Umbilical cord (tissue), 2 donors: ENCODE data around the gene ASTN2. TPM values are rescaled to one million over a fixed set of nuclear protein-coding genes. Genes with fewer than 3 reads are reported as not detected.

Experiments used
- DNase-seq: peaks from one replicate; pipeline ENCODE4 v3.0.0-alpha.2; 2015; ENCODE audit warnings: low spot score
- total RNA-seq: library from RNA; depleted of rRNA; stranded (reverse); fragments of >200 nt; gene quantifications from one replicate; pipeline ENCODE4 v1.2.3, GENCODE V29; 2014; ENCODE audit warnings: low replicate concordance; ENCODE audit not compliant: insufficient read depth

ASTN2 gene
- total RNA-seq, 1 donor from 2014 or later: 7.0 TPM

DNA sequence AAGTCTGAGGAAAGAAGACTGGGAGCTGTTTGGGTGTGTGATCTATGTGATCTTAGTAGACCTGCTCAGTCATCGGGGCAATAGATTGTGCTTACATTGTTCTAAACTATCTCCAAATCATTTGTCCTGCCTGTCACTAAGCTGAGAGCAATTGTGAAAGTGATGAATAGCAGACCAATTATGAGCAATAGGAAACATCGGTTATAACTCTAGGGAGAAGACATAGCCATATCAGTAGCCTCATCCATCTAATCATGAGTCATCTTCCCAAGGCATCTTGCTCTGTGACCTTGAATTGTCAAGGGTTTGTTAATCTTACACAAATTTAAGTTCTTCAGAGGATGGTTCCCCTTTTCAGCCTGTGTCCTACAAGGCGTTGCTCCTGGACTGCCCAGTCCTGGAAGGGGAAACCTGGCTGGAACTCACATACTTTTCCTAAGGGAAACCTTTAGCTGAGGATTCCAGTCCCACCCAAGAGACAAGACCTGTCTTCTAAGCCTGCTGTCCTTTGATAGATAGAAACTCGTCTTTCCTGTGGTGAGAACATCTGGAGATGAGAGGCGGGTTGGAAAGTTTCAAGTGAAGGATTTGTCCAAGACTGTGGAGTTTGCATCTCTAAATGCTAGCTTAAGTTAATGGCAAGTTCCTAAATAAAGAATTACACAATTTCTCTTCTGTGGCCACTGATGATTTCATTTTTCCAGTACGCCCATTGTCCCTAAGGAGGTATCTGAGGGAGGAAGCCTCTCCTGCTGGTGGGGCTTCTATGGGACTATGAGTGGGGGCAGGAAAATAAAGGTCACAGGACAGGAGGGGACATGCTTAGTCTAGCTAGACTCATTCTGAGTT, 781.6 kb downstream of the ASTN2 start:
- DNase-seq: no peak

GRCh38 chr9:116629634-116630033, 785.2 kb downstream of the ASTN2 start:
- DNase-seq: no peak

DNA sequence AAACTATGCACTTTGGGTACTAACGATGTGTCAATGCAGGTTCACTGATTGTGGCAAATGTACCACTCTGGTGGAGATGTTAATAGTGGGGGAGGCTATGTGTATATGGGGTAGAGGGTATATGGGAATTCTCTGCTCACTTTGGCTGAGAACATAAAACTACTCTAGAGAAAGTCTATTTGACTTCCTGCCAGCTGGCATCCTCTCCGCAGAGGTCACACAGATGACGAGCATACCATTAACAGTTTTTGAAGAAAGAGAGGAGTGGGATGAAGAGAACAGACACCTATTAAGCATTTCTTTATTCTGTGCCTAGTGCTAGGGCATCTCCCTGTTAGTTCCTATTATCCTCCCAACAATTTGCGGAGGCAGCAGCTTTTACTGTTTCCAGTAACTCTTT, 786.1 kb downstream of the ASTN2 start:
- peak; percentile 31 for DNase-seq

DNA sequence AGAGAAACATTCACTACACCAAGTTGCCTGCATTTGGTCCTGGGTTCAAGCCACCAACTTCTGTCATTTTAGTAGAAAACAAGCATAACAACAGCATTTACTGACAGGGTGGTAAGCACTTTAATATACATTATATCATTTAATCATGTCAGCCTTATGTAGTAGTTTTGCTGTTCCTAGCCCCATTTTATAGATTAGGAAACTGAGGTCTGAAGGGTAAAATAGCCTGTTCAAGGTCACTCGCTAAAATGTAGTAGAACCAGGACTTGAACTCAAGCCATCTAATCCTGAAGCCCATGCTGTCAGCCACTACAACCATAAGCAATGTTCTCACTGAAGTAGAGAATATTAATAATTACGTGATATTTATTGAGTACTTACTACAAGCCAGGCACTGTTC, 787.4 kb downstream of the ASTN2 start:
- DNase-seq: no peak

- no peak for DNase-seq
These were observed 788.1 kb downstream of the ASTN2 start for GRCh38 chr9:116626762-116627161.

DNA sequence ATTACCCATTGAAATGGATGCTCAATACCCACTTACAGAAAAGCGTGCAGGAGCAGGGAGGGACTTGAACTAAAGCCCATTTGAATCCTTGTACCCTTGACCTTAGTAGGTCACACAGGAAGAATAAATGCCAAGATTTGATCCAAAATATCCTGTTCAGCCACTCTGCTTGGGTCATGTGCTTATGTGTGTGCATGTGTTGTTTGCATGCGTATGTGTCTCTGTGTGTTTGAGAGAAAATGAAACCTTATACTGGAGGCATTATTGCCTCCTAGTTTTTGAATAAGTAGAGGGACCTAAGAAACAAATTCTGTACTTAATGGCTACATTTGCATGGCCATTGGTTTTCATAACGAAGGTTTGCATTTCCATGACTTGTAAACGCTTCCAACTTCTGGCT, 791.1 kb downstream of the ASTN2 start:
- no peak for DNase-seq

GRCh38 chr9:116617389-116617788, 797.5 kb downstream of the ASTN2 start:
- no peak for DNase-seq

DNA sequence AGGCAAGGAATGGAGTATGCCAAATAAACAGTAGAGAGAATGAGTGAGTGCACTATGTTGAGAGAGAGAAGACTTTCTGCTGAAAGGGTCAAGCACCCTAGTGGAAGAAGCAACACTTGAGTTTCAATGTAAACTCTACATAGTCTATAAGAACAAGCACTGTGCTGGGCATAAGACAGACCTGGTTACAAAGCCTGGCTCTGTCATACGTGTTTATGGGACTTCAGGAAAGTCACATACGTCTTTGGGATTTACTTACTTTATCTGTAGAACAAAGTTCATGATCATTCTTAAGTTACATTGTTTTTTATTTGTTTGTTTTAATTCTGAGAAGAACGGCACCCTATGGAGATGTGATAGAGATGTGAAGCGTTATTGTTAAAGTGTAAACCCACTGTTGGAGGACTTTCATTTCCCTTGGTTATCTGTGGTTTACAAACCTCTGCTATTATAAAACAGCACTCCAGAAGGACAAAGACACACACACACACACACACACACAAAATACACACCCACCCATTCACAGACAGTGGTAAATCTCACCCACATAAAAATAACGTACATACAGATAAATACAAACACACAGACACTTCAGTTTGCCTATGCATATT, 798.4 kb downstream of the ASTN2 start:
- no peak for DNase-seq

GRCh38 chr9:116608064-116608463, 806.8 kb downstream of the ASTN2 start:
- no peak for DNase-seq

DNA sequence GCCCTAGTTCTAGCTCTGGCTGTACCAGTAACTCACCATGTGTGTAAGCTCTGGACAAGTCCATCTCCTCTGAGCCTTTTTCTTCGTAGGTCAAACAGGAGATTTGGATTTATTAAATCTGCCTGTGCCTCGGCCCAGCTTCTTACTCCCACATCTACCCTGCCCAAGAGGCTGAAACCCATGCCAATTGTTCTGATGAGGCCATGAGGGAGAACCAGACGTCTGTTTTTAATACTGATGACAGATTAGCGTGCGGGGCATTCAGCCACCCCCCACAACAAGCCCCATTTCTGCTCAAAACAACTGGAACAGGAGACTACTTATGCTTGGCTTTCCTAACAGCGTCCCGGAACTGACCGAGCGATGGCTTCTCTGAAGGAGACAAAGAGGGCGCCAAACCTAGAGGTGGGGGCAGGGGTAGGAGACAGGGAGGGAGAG, 808.9 kb downstream of the ASTN2 start:
- peak; percentile 19 for DNase-seq

GRCh38 chr9:116605060-116605459, 809.8 kb downstream of the ASTN2 start:
- DNase-seq: no peak

DNA sequence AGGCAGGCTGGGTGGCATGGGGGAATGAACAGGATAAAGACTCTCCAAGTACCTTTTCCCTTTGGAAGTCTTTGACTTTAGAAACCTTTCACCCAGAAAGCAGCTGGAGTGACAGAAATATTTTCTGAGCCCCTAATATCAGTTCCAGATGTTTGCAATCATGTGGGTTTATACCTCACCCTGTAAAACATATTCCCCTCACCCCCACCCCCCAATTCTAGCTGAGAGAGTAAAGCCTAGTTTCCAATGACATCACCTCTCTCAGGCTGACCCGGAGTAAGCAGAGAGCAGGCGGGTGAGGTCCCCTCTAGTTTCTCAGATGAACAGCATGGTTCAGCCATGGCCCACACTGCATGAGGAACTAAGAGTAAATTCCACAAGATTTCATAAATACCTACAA, 810.6 kb downstream of the ASTN2 start:
- DNase-seq: no peak

- no peak for DNase-seq
These were observed 815.4 kb downstream of the ASTN2 start for GRCh38 chr9:116599342-116599884.

- no peak for DNase-seq
These were observed 818.2 kb downstream of the ASTN2 start for GRCh38 chr9:116596646-116597045.

GRCh38 chr9:116594547-116594946, 820.3 kb downstream of the ASTN2 start:
- DNase-seq: peak; percentile 23

DNA sequence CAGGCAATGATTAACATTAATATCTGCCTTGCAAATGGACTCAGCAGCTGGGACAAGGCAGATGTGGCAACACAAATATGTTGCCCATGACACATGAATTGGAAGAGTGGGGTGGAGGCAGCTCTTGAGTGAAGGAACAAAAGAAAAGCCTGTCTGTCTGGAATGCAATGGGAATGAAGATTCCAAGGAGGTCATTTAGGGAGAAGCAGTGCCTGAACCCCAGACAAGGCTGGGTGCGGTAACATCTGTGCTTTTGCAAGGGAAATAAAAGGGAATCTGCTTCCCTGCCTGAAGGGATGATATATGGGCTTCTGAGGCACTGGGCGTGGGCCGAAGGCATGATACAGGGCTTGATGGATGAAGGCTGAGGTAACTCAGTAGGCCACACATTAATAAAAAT, 821.9 kb downstream of the ASTN2 start:
- DNase-seq: no peak

DNA sequence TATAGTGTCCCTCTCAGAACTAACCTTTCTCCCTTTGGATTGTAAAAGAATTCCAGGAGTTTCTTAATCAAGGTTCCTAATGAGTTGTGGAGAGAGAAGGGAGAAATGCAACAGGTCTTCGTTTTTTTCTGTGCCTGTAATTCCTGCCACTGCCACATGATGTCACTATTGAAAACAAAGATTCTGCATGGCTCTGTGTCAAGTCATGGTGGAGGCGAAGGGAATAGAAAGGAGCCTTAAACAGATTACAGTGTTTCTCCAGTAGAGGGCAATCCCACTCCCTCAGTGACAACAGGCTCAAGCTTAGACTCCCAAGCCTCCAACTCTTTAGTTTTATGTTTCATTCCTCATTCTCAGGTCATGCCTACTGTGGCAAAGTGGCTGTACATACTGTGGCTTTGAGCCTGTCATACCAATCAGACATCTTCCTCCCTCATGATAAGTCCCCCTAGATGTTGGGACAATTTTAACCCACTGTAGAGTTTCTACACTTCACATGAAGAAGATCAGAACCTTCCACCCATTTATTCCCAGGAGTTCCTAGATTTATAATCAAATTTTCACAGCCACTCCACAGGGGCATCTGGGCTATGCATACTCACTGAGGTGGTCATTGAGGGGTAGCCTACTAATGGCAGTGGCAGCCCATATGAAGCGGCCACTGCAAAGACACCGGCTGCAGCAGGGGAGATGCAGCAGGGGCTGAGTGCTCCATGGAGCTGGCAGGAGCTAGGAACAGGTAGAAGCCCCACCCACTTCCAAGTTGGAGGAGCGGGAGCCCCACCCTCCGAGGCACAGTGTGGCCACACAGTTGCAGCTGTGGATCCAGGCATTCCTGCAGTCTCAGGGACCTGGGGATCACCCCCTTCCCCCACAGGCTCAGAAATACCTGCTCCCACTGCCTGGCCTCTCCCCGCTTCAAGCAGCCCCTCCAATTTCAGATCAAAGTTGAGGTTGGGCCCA, 825.2 kb downstream of the ASTN2 start:
- DNase-seq: no peak

DNA sequence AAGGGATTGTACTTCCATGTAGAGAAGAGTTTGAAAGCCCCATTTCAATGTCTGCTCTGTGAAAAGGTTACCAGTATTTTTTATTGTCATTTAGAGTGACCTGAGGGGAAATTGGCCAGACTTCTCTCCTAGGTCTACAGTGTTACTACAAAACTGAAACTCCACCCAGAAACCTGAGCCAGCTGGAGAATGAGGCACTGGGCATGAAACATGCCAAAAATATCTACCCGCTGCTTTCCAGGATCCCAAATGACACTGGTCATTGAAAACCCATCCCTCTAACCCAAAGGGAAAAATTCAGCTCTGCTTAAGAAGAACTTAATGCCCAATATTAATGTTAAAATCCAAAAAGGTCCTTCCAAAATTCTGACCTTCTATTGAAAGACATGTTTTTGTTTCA, 826.9 kb downstream of the ASTN2 start:
- DNase-seq: no peak

GRCh38 chr9:116585896-116586295, 829.0 kb downstream of the ASTN2 start:
- no peak for DNase-seq

GRCh38 chr9:116585204-116585603, 829.7 kb downstream of the ASTN2 start:
- no peak for DNase-seq

- no peak for DNase-seq
These were observed 834.0 kb downstream of the ASTN2 start for GRCh38 chr9:116580853-116581252.

DNA sequence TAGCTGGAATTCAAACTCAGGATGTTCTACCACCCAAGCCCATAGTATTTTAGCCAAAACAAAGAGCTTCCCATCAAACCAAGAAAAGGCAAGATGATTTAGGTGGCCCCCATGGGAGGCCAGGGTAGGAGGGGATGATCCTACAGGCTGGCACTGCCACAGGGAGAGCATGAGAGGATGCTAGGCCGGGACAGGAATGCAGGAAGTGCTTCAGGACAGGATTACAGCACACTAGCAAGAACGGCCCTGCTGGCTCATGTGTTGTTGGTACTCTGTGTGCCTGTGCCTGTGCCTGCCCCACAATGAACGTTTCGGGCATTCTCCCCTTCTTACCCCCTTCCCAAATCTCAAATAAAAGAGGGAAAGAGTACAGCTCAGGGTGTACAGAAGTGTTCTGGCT, 838.5 kb downstream of the ASTN2 start:
- no peak for DNase-seq
